OCI-LY3 (cell line): ENCODE measurements around the gene PIP5K1C.
A peak's percentile ranks its signal among the peaks of the same experiment; 100 is the strongest.

Source experiments
- H2AFZ ChIP-seq: fragments of 200-600, 300-600 bp; shearing (Covaris generic); 2 replicates; pipeline ENCODE4 v1.6.0; 2014; ENCODE audit warnings: antibody characterized with exemption, low read depth, low read length
- H3K27ac ChIP-seq: fragments of 200-600, 300-600 bp; sonication (generic); 2 replicates; pipeline ENCODE4 v1.5.1; 2014; ENCODE audit warnings: mild to moderate bottlenecking, low read length, moderate library complexity, mixed read lengths
- H3K27me3 ChIP-seq: fragments of 200-600, 300-600 bp; sonication (generic); 2 replicates; pipeline ENCODE4 v1.6.1; 2014; ENCODE audit warnings: low read depth, low read length, mixed read lengths
- H3K36me3 ChIP-seq: fragments of 200-600, 300-600 bp; sonication (generic); replicated peaks from 2 replicates; pipeline ENCODE3; 2014; ENCODE audit warnings: low read depth, low read length, mixed read lengths
- H3K4me1 ChIP-seq: fragments of 300-600, 200-600 bp; sonication (generic); 2 replicates; pipeline ENCODE4 v1.6.1; 2014; ENCODE audit warnings: low read length, mixed read lengths
- H3K4me2 ChIP-seq: fragments of 200-600, 300-600 bp; sonication (generic); 2 replicates; pipeline ENCODE4 v1.6.1; 2014; ENCODE audit warnings: low read length, mixed read lengths
- H3K4me3 ChIP-seq: fragments of 300-600, 200-600 bp; sonication (generic); 2 replicates; pipeline ENCODE4 v1.5.1; 2014; ENCODE audit warnings: antibody characterized with exemption, mild to moderate bottlenecking, low read length, moderate library complexity
- H3K79me2 ChIP-seq: fragments of 300-600, 200-600 bp; shearing (Covaris generic); 2 replicates; pipeline ENCODE4 v1.6.1; 2014; ENCODE audit warnings: mild to moderate bottlenecking, low read length, mixed read lengths
- H3K9ac ChIP-seq: fragments of 300-600, 200-600 bp; shearing (Covaris generic); 2 replicates; pipeline ENCODE4 v1.6.0; 2014; ENCODE audit warnings: mild to moderate bottlenecking, low read length, moderate library complexity
- H3K9me3 ChIP-seq: fragments of 200-600, 300-600 bp; shearing (Covaris generic); 2 replicates; pipeline ENCODE4 v1.6.1; 2014; ENCODE audit warnings: low read length, mixed read lengths; ENCODE audit not compliant: insufficient read depth
- H4K20me1 ChIP-seq: fragments of 200-600, 300-600 bp; sonication (generic); 2 replicates; pipeline ENCODE4 v1.6.1; 2016; ENCODE audit warnings: low read length, mixed read lengths; ENCODE audit not compliant: insufficient read depth
- CTCF ChIP-seq: fragments of 200-600, 300-600 bp; sonication (generic); IDR thresholded peaks from 2 replicates; pipeline ENCODE4 v1.5.1; 2014; ENCODE audit warnings: antibody characterized with exemption, low read length, low read depth
- EZH2phosphoT487 ChIP-seq: fragments of 200-600 bp; shearing (Covaris generic); IDR thresholded peaks from 2 replicates; pipeline ENCODE4 v1.6.1; 2018; ENCODE audit warnings: antibody characterized with exemption, mixed run types, low read depth

The PIP5K1C gene

GRCh38 chr19:3656073-3656746 lies 44.1 kb downstream of the PIP5K1C start:
- no peaks in the 10 kb centered on the region for H3K9me3 ChIP-seq
- peaks cover 22% of the 10 kb centered on the region for H3K4me1 ChIP-seq
- peaks cover 65% of the 10 kb centered on the region for H3K36me3 ChIP-seq
- H4K20me1 ChIP-seq = peaks cover 8% of the 10 kb centered on the region
- H3K4me3 ChIP-seq = peak overlapping the region; percentile 1; the same call in 1 of the 2 replicates
- H3K27me3 ChIP-seq = no peaks in the 10 kb centered on the region
- no peak overlapping the region for H2AFZ ChIP-seq
- H3K27ac ChIP-seq = peak overlapping the region; percentile 53
- H3K79me2 ChIP-seq = no peaks in the 10 kb centered on the region
- peak overlapping the region; percentile 31 for H3K4me2 ChIP-seq
- no peak for TF ChIP-seq CTCF
- TF ChIP-seq EZH2phosphoT487 = no peak
- H3K9ac ChIP-seq = no peak overlapping the region

- Histone ChIP-seq H3K9me3 (no peaks in the 10 kb centered on the region), H3K36me3 (peaks cover 61% of the 10 kb centered on the region), H2AFZ (no peak overlapping the region), H3K4me1 (peaks cover 22% of the 10 kb centered on the region), H3K79me2 (no peaks in the 10 kb centered on the region), H3K4me3 (no peak overlapping the region), H3K9ac (no peak overlapping the region), H3K27me3 (no peaks in the 10 kb centered on the region), H4K20me1 (0 out of 2 replicates have a peak, but pooled peaks cover 3% of the 10 kb centered on the region), H3K27ac (peak overlapping the region; percentile 53), H3K4me2 (peak overlapping the region; percentile 31)
- no peak for TF ChIP-seq CTCF
- no peak for TF ChIP-seq EZH2phosphoT487
These were observed 44.7 kb downstream of the PIP5K1C start for GRCh38 chr19:3655402-3656072.

GRCh38 chr19:3653865-3654513 lies 46.3 kb downstream of the PIP5K1C start:
- Histone ChIP-seq H3K9me3 (no peaks in the 10 kb centered on the region), H2AFZ (no peak overlapping the region), H3K36me3 (peaks cover 49% of the 10 kb centered on the region), H4K20me1 (0 out of 2 replicates have a peak, but pooled peaks cover 3% of the 10 kb centered on the region), H3K4me2 (no peak overlapping the region), H3K79me2 (no peaks in the 10 kb centered on the region), H3K9ac (no peak overlapping the region), H3K4me1 (peaks cover 22% of the 10 kb centered on the region), H3K4me3 (no peak overlapping the region), H3K27me3 (no peaks in the 10 kb centered on the region), H3K27ac (no peak overlapping the region)
- TF ChIP-seq EZH2phosphoT487 (no peak), CTCF (peak; percentile 31)
